Tibial nerve (tissue), 4 donors: Measurements from ENCODE around the gene CCDC122. TPM values are rescaled to one million over a fixed set of nuclear protein-coding genes. Genes with fewer than 3 reads are reported as not detected.

Source experiments
- DNase-seq, 2 donors: peaks; one replicate each; pipeline ENCODE4 v3.0.0-alpha.2; 2019; ENCODE audit warnings: low spot score in 2 of 2
- H3K27ac ChIP-seq, 4 donors: fragments of 200-600 bp; sonication (generic) in 3 of 4; one replicate each; pipeline ENCODE4 v1.5.1; 2017 to 2019; ENCODE audit warnings: mild to moderate bottlenecking in 1 of 4
- H3K27me3 ChIP-seq, 2 donors: fragments of 200-600 bp; sonication (generic) in 1 of 2; one replicate each; pipeline versions ENCODE4 v1.5.1 to v1.6.0; 2017 to 2019
- H3K36me3 ChIP-seq, 3 donors: fragments of 200-600 bp; sonication (generic); one replicate each; pipeline ENCODE4 v1.5.1; 2018 to 2019
- H3K4me1 ChIP-seq, 4 donors: fragments of 200-600 bp; sonication (generic) in 3 of 4; one replicate each; pipeline ENCODE4 v1.5.1; 2017 to 2019
- H3K4me3 ChIP-seq, 4 donors: fragments of 200-600 bp; sonication (generic) in 3 of 4; one replicate each; pipeline ENCODE4 v1.5.1; 2017 to 2019; ENCODE audit warnings: mild to moderate bottlenecking in 1 of 4, moderate library complexity in 1 of 4
- H3K9me3 ChIP-seq, 4 donors: fragments of 200-600 bp; sonication (generic) in 3 of 4; one replicate each; pipeline ENCODE4 v1.5.1; 2017 to 2019
- EP300 ChIP-seq, 2 donors: sonication (generic); formaldehyde crosslinking; IDR thresholded peaks; one replicate each; pipeline ENCODE4 v1.6.1; 2017; ENCODE audit warnings: antibody characterized with exemption in 2 of 2, mild to moderate bottlenecking in 1 of 2
- POLR2A ChIP-seq, 2 donors: fragments of 450-650 bp; IDR thresholded peaks; one replicate each; pipeline ENCODE4 v1.6.1; 2017; ENCODE audit warnings: antibody characterized with exemption in 2 of 2, mild to moderate bottlenecking in 2 of 2, moderate library complexity in 2 of 2
- WGBS, 2 donors: methylation state at CpG; one replicate each; pipeline ENCODE4 v1.1.5; 2018; 5-methylcytosine and 5-hydroxymethylcytosine counted together
- total RNA-seq, 4 donors: library from RNA; depleted of rRNA; stranded (reverse); fragments of >200 nt; gene quantifications; one replicate each; pipeline ENCODE4 v1.1.0, GENCODE V29; 2016
- TF ChIP-seq, protein P1 (sequence below), 5 experiments: fragments of 200-600 bp in 3 of 5; fragments of 450-650 bp in 2 of 5; sonication (generic) in 3 of 5; IDR thresholded peaks; one replicate each; pipeline ENCODE4 v1.5.1; 2016 to 2019; ENCODE audit warnings: antibody characterized with exemption in 5 of 5, mild to moderate bottlenecking in 3 of 5, moderate library complexity in 2 of 5

The CCDC122 gene
- total RNA-seq, 4 donors from 2014 or later, result 1.0 to 5.7 (median 2.5) TPM

DNA sequence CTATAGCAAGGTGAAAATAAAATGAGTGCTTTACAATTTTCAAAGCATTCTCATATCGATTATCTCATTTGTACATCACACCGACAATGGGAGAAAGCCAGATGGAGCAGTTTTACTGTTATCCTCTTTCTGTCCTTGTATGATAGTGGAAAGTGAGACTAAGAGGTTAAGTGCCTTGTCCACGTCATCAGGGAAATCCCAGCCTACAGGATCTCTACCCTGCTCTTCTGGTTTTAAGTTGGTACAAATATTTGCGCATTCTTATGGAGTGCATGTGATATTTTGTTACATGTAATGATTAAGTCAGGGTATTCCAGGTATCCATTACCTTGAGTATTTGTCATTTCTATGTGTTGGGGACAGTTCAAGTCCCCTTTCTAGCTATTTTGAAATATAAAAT is 80.3 kb downstream of the CCDC122 start:
- Histone ChIP-seq H3K36me3 (no peaks in the 10 kb centered on the region), H3K9me3 (no peaks in the 10 kb centered on the region), H3K4me1 (no peaks in the 10 kb centered on the region), H3K4me3 (no peak overlapping the region), H3K27ac (no peak overlapping the region), H3K27me3 (no peaks in the 10 kb centered on the region)
- DNase-seq, result no peak
- TF ChIP-seq EP300 (IDR thresholded peaks at IDR 0.05) (no peak), POLR2A (IDR thresholded peaks at IDR 0.05) (no peak)
- TF ChIP-seq, protein P1, sequence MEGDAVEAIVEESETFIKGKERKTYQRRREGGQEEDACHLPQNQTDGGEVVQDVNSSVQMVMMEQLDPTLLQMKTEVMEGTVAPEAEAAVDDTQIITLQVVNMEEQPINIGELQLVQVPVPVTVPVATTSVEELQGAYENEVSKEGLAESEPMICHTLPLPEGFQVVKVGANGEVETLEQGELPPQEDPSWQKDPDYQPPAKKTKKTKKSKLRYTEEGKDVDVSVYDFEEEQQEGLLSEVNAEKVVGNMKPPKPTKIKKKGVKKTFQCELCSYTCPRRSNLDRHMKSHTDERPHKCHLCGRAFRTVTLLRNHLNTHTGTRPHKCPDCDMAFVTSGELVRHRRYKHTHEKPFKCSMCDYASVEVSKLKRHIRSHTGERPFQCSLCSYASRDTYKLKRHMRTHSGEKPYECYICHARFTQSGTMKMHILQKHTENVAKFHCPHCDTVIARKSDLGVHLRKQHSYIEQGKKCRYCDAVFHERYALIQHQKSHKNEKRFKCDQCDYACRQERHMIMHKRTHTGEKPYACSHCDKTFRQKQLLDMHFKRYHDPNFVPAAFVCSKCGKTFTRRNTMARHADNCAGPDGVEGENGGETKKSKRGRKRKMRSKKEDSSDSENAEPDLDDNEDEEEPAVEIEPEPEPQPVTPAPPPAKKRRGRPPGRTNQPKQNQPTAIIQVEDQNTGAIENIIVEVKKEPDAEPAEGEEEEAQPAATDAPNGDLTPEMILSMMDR (IDR thresholded peaks at IDR 0.05), result no peak
- WGBS, 2 donors, result 92% methylated on average over 4 of the region's 4 CpGs

GRCh38 chr13:43797869-43798268 is 81.7 kb downstream of the CCDC122 start:
- Histone ChIP-seq H3K9me3 (no peaks in the 10 kb centered on the region), H3K4me3 (no peak overlapping the region), H3K4me1 (no peaks in the 10 kb centered on the region), H3K36me3 (no peaks in the 10 kb centered on the region), H3K27me3 (no peaks in the 10 kb centered on the region), H3K27ac (no peak overlapping the region)
- 28 to 46% methylated on average over 3 of the region's 3 CpGs for WGBS, 2 donors
- TF ChIP-seq, protein P1 (IDR thresholded peaks at IDR 0.05), result no peak
- TF ChIP-seq POLR2A (IDR thresholded peaks at IDR 0.05) (no peak), EP300 (IDR thresholded peaks at IDR 0.05) (no peak)
- DNase-seq, result no peak

GRCh38 chr13:43797159-43797558 is 82.4 kb downstream of the CCDC122 start:
- no peaks in the 10 kb centered on the region for H3K36me3 ChIP-seq
- no peak overlapping the region for H3K4me3 ChIP-seq
- WGBS, 2 donors, result 81 to 84% methylated on average over 1 of the region's 1 CpG
- no peaks in the 10 kb centered on the region for H3K4me1 ChIP-seq
- no peak for DNase-seq
- no peak for TF ChIP-seq POLR2A (IDR thresholded peaks at IDR 0.05)
- TF ChIP-seq, protein P1 (IDR thresholded peaks at IDR 0.05), result no peak
- TF ChIP-seq EP300 (IDR thresholded peaks at IDR 0.05), result no peak
- no peaks in the 10 kb centered on the region for H3K27me3 ChIP-seq
- no peaks in the 10 kb centered on the region for H3K9me3 ChIP-seq
- H3K27ac ChIP-seq, result no peak overlapping the region

GRCh38 chr13:43794416-43794815 is 85.1 kb downstream of the CCDC122 start:
- no peaks in the 10 kb centered on the region for H3K4me1 ChIP-seq
- H3K4me3 ChIP-seq, result no peak overlapping the region
- DNase-seq, result no peak
- no peak for TF ChIP-seq EP300 (IDR thresholded peaks at IDR 0.05)
- TF ChIP-seq POLR2A (IDR thresholded peaks at IDR 0.05), result no peak
- TF ChIP-seq, protein P1 (IDR thresholded peaks at IDR 0.05), result no peak
- H3K27me3 ChIP-seq, result peaks cover 0 to 6% of the 10 kb centered on the region in 2 donors
- H3K9me3 ChIP-seq, result no peaks in the 10 kb centered on the region
- H3K36me3 ChIP-seq, result no peaks in the 10 kb centered on the region
- no peak overlapping the region for H3K27ac ChIP-seq

GRCh38 chr13:43792076-43792881 is 87.3 kb downstream of the CCDC122 start:
- H3K4me3 ChIP-seq, result no peak overlapping the region
- no peak overlapping the region for H3K27ac ChIP-seq
- no peak for DNase-seq
- TF ChIP-seq EP300 (IDR thresholded peaks at IDR 0.05), result no peak
- no peak for TF ChIP-seq POLR2A (IDR thresholded peaks at IDR 0.05)
- TF ChIP-seq, protein P1 (IDR thresholded peaks at IDR 0.05), result no peak
- H3K4me1 ChIP-seq, result peaks cover 0 to 10% (median 5%) of the 10 kb centered on the region in 4 donors
- peaks cover 0 to 13% of the 10 kb centered on the region in 2 donors for H3K27me3 ChIP-seq
- WGBS, 2 donors, result 53 to 55% methylated on average over 3 of the region's 3 CpGs
- H3K36me3 ChIP-seq, result no peaks in the 10 kb centered on the region
- no peaks in the 10 kb centered on the region for H3K9me3 ChIP-seq
